Astrocyte (in vitro differentiated cells and primary cell): ENCODE results near the gene SLC25A31. TPM values are rescaled to one million over a fixed set of nuclear protein-coding genes. Genes with fewer than 3 reads are reported as not detected.

Experiments used
- DNase-seq: peaks from one replicate; pipeline ENCODE4 v3.0.0-alpha.2; 2010; ENCODE audit warnings: low read depth
- FAIRE-seq: peaks from 2 replicates; lab custom pipeline; 2011; peaks lifted over from hg19 to GRCh38; lab: Jason Lieb, UNC
- H2AFZ ChIP-seq: 2 replicates; pipeline ENCODE4 v1.6.0; 2012; ENCODE audit warnings: low read depth, low read length, inconsistent platforms
- H3K27ac ChIP-seq: 2 replicates; pipeline ENCODE4 v1.5.1; 2011; ENCODE audit warnings: low read depth, low read length, inconsistent platforms
- H3K27me3 ChIP-seq: 2 replicates; pipeline ENCODE4 v1.6.0; 2011; ENCODE audit warnings: low read length, inconsistent platforms; ENCODE audit not compliant: insufficient read depth
- H3K36me3 ChIP-seq: 2 replicates; pipeline ENCODE4 v1.5.1; 2011; ENCODE audit warnings: low read length, inconsistent platforms; ENCODE audit not compliant: insufficient read depth
- H3K4me1 ChIP-seq: 2 replicates; pipeline ENCODE4 v1.5.1; 2011; ENCODE audit warnings: low read length, inconsistent platforms; ENCODE audit not compliant: insufficient read depth
- H3K4me2 ChIP-seq: 2 replicates; pipeline ENCODE4 v1.6.0; 2012; ENCODE audit warnings: low read length, inconsistent platforms
- H3K4me3 ChIP-seq: 2 replicates; pipeline ENCODE4 v1.5.1; 2011; ENCODE audit warnings: low read depth, mild to moderate bottlenecking, low read length, inconsistent platforms; ENCODE audit not compliant: insufficient read depth
- H3K79me2 ChIP-seq: 2 replicates; pipeline ENCODE4 v1.6.0; 2012; ENCODE audit warnings: mild to moderate bottlenecking, low read length, inconsistent platforms; ENCODE audit not compliant: insufficient read depth
- H3K9ac ChIP-seq: 2 replicates; pipeline ENCODE4 v1.6.0; 2012; ENCODE audit warnings: mild to moderate bottlenecking, low read length, inconsistent platforms
- H3K9me3 ChIP-seq: 2 replicates; pipeline ENCODE4 v1.5.1; 2012; ENCODE audit warnings: low read depth, mild to moderate bottlenecking, low read length, inconsistent platforms; ENCODE audit not compliant: insufficient read depth
- H4K20me1 ChIP-seq: 2 replicates; pipeline ENCODE4 v1.6.0; 2012; ENCODE audit warnings: low read length, inconsistent platforms; ENCODE audit not compliant: insufficient read depth
- H3K27ac Mint-ChIP-seq: one replicate; pipeline ENCODE4 v1.8.0; 2021; ENCODE audit warnings: mild to moderate bottlenecking, mixed read lengths; ENCODE audit not compliant: unreplicated experiment
- H3K27me3 Mint-ChIP-seq: one replicate; pipeline ENCODE4 v1.8.0; 2021; ENCODE audit warnings: low read depth, mixed read lengths; ENCODE audit not compliant: unreplicated experiment
- H3K36me3 Mint-ChIP-seq: one replicate; pipeline ENCODE4 v1.8.0; 2021; ENCODE audit warnings: low read depth, mixed read lengths; ENCODE audit not compliant: unreplicated experiment
- H3K4me1 Mint-ChIP-seq: one replicate; pipeline ENCODE4 v1.8.0; 2021; ENCODE audit warnings: low read depth, mixed read lengths; ENCODE audit not compliant: unreplicated experiment
- H3K4me3 Mint-ChIP-seq: one replicate; pipeline ENCODE4 v1.8.0; 2021; ENCODE audit warnings: mild to moderate bottlenecking, moderate library complexity, mixed read lengths; ENCODE audit not compliant: unreplicated experiment
- H3K9me3 Mint-ChIP-seq: one replicate; pipeline ENCODE4 v1.8.0; 2021; ENCODE audit warnings: mild to moderate bottlenecking, mixed read lengths; ENCODE audit not compliant: unreplicated experiment
- EZH2 ChIP-seq: IDR thresholded peaks from 2 replicates; pipeline ENCODE4 v1.6.1; 2012; ENCODE audit warnings: mild to moderate bottlenecking, low read length, inconsistent platforms; ENCODE audit not compliant: insufficient read depth
- total RNA-seq: library from RNA; stranded (reverse); gene quantifications from 2 replicates; pipeline ENCODE4 v1.2.1, GENCODE V29; 2021
- TF ChIP-seq, protein P1 (sequence below): IDR thresholded peaks from 2 replicates; pipeline ENCODE4 v1.5.1; 2011; ENCODE audit warnings: low read depth, mild to moderate bottlenecking, inconsistent platforms, low read length, moderate library complexity; ENCODE audit not compliant: insufficient read depth

The SLC25A31 gene
- total RNA-seq, 1 donor from 2014 or later, result not detected

DNA sequence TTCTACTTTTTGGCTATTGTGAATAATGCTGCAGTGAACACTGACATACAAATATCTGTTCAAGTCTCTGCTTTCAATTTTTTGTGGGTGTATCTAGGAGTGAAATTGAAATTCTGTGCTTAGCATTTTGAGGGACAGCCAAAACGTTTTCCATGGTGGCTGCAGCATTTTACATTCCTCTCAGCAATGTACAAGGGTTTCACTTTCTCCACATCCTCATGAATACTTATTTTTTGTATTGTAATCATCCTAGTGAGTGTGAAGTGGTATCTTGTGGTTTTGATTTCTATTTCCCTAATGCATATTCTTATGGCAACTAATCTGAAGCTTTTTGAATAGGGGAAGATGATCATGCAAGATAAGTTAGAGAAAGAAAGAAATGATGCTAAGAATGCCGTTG lies 92.2 kb downstream of the SLC25A31 start:
- H3K9ac ChIP-seq, result no peak overlapping the region
- H3K4me1 ChIP-seq, result no peaks in the 10 kb centered on the region
- DNase-seq, result no peak
- TF ChIP-seq EZH2, result no peak
- TF ChIP-seq, protein P1, sequence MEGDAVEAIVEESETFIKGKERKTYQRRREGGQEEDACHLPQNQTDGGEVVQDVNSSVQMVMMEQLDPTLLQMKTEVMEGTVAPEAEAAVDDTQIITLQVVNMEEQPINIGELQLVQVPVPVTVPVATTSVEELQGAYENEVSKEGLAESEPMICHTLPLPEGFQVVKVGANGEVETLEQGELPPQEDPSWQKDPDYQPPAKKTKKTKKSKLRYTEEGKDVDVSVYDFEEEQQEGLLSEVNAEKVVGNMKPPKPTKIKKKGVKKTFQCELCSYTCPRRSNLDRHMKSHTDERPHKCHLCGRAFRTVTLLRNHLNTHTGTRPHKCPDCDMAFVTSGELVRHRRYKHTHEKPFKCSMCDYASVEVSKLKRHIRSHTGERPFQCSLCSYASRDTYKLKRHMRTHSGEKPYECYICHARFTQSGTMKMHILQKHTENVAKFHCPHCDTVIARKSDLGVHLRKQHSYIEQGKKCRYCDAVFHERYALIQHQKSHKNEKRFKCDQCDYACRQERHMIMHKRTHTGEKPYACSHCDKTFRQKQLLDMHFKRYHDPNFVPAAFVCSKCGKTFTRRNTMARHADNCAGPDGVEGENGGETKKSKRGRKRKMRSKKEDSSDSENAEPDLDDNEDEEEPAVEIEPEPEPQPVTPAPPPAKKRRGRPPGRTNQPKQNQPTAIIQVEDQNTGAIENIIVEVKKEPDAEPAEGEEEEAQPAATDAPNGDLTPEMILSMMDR, result no peak
- H3K36me3 Mint-ChIP-seq, result no peaks in the 10 kb centered on the region
- H3K9me3 ChIP-seq, result no peaks in the 10 kb centered on the region
- no peaks in the 10 kb centered on the region for H3K9me3 Mint-ChIP-seq
- no peaks in the 10 kb centered on the region for H3K27me3 ChIP-seq
- H3K4me3 Mint-ChIP-seq, result no peak overlapping the region
- no peak overlapping the region for H3K27ac ChIP-seq
- no peaks in the 10 kb centered on the region for H3K79me2 ChIP-seq
- no peak overlapping the region for H3K27ac Mint-ChIP-seq
- H3K4me1 Mint-ChIP-seq, result no peaks in the 10 kb centered on the region
- no peak overlapping the region for H2AFZ ChIP-seq
- no peaks in the 10 kb centered on the region for H3K27me3 Mint-ChIP-seq
- H3K36me3 ChIP-seq, result no peaks in the 10 kb centered on the region
- no peaks in the 10 kb centered on the region for H4K20me1 ChIP-seq
- no peak for FAIRE-seq
- H3K4me3 ChIP-seq, result no peak overlapping the region
- no peak overlapping the region for H3K4me2 ChIP-seq

Other genes with a start within 250 kb of the SLC25A31 start
- gene INTU, start 97.4 kb upstream of the SLC25A31 start, total RNA-seq, result 21.9 and 25.1 TPM in 2 replicates
- 8.0 and 8.9 TPM in 2 replicates for gene HSPA4L, start 51.9 kb downstream of the SLC25A31 start, total RNA-seq
- 2.8 and 3.6 TPM in 2 replicates for gene PLK4, start 150.5 kb downstream of the SLC25A31 start, total RNA-seq
- gene MFSD8, start 234.8 kb downstream of the SLC25A31 start, total RNA-seq, result 22.2 and 23.0 TPM in 2 replicates
- gene ABHD18, start 235.0 kb downstream of the SLC25A31 start, total RNA-seq, result 9.2 and 9.5 TPM in 2 replicates